Progenitor cell of endocrine pancreas (in vitro differentiated cells): Measurements from ENCODE around the gene ADAM17. TPM values are rescaled to one million over a fixed set of nuclear protein-coding genes. Genes with fewer than 3 reads are reported as not detected.
A peak's percentile ranks its signal among the peaks of the same experiment; 100 is the strongest.
"Not testable (repeated sequence)": the region's sequence is repeated elsewhere in the genome, so short reads cannot be mapped to it uniquely, and the experiment has no call there.

ENCODE experiments used
- DNase-seq: peaks from one replicate; pipeline ENCODE4 v3.0.0; 2021; ENCODE audit warnings: low spot score; ENCODE audit not compliant: unreplicated experiment
- H3K27ac Mint-ChIP-seq: 2 replicates; pipeline ENCODE4 v1.8.0; 2021; ENCODE audit warnings: mild to moderate bottlenecking, moderate library complexity, mixed read lengths
- H3K27me3 Mint-ChIP-seq: 2 replicates; pipeline ENCODE4 v1.8.0; 2021; ENCODE audit warnings: mixed read lengths
- H3K36me3 Mint-ChIP-seq: 2 replicates; pipeline ENCODE4 v1.8.0; 2022; ENCODE audit warnings: mixed read lengths; ENCODE audit not compliant: insufficient read depth
- H3K4me1 Mint-ChIP-seq: 2 replicates; pipeline ENCODE4 v1.8.0; 2021; ENCODE audit warnings: low read depth, mixed read lengths
- H3K4me3 Mint-ChIP-seq: 2 replicates; pipeline ENCODE4 v1.8.0; 2021; ENCODE audit warnings: low read depth, mild to moderate bottlenecking, moderate library complexity, mixed read lengths
- H3K9me3 Mint-ChIP-seq: 2 replicates; pipeline ENCODE4 v1.8.0; 2021; ENCODE audit warnings: low read depth, mixed read lengths
- total RNA-seq: library from RNA; stranded (reverse); gene quantifications from 2 replicates; pipeline ENCODE4 v1.2.1, GENCODE V29; 2021
- TF ChIP-seq, protein P1 (sequence below): fragments of 200-600 bp; sonication (generic); IDR thresholded peaks from one replicate; pipeline ENCODE4 v1.5.0; 2021; ENCODE audit warnings: antibody characterized with exemption, mild to moderate bottlenecking; ENCODE audit not compliant: unreplicated experiment

ADAM17 gene
- total RNA-seq, 1 donor from 2014 or later = 53.1 TPM

DNA sequence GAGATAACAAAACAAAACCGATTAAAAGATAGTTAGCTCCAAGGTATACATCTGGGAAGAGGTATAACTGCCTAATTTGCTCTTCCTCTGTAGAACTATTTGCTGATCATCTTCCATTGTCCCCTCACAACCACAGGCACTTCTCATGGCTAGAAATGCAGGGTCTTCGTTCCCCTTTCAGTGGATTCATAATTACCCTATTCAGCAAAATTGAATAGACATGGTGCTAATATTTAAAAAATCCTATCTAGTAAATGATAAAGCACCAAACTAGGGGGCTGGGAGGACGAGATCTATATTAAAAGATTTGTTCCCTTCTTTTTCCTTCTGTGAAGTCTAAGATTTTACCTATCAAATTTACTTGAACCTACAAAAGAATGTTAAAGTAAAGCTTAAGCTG lies 30.8 kb upstream of the ADAM17 start:
- no peaks in the 10 kb centered on the region for H3K9me3 Mint-ChIP-seq
- TF ChIP-seq, protein P1, sequence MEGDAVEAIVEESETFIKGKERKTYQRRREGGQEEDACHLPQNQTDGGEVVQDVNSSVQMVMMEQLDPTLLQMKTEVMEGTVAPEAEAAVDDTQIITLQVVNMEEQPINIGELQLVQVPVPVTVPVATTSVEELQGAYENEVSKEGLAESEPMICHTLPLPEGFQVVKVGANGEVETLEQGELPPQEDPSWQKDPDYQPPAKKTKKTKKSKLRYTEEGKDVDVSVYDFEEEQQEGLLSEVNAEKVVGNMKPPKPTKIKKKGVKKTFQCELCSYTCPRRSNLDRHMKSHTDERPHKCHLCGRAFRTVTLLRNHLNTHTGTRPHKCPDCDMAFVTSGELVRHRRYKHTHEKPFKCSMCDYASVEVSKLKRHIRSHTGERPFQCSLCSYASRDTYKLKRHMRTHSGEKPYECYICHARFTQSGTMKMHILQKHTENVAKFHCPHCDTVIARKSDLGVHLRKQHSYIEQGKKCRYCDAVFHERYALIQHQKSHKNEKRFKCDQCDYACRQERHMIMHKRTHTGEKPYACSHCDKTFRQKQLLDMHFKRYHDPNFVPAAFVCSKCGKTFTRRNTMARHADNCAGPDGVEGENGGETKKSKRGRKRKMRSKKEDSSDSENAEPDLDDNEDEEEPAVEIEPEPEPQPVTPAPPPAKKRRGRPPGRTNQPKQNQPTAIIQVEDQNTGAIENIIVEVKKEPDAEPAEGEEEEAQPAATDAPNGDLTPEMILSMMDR = no peak
- H3K4me1 Mint-ChIP-seq = no peaks in the 10 kb centered on the region
- no peak overlapping the region for H3K27ac Mint-ChIP-seq
- H3K4me3 Mint-ChIP-seq = no peak overlapping the region
- DNase-seq = no peak
- H3K36me3 Mint-ChIP-seq = peaks cover 17% of the 10 kb centered on the region
- no peaks in the 10 kb centered on the region for H3K27me3 Mint-ChIP-seq

DNA sequence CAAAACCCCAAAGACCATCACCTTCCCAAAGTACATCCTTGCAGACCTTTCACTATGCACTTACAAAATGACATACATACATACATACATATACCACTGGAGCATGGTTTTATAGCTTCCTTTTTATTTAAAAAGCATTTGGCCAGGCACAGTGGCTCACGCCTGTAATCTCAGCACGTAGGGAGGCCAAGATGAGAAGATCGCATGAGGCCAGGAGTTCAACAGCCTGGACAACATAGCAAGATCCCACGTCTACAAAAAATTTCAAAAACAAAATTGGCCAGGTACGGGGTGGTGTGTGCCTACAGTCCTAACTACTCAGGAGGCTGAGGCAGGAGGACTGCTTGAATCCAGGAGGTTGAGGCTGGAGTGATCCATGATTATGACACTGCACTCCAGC lies 29.9 kb upstream of the ADAM17 start:
- Mint-ChIP-seq H3K9me3 (no peaks in the 10 kb centered on the region), H3K4me3 (no peak overlapping the region), H3K36me3 (peaks cover 17% of the 10 kb centered on the region), H3K27me3 (no peaks in the 10 kb centered on the region), H3K27ac (no peak overlapping the region), H3K4me1 (no peaks in the 10 kb centered on the region)
- TF ChIP-seq, protein P1 = no peak
- DNase-seq = no peak

GRCh38 chr2:9584902-9585301 lies 29.3 kb upstream of the ADAM17 start:
- not testable (repeated sequence) for H3K9me3 Mint-ChIP-seq, H3K4me1 Mint-ChIP-seq, DNase-seq, H3K27me3 Mint-ChIP-seq, H3K27ac Mint-ChIP-seq, H3K4me3 Mint-ChIP-seq
- peaks cover 18% of the 10 kb centered on the region for H3K36me3 Mint-ChIP-seq

GRCh38 chr2:9582624-9583023 lies 27.0 kb upstream of the ADAM17 start:
- Mint-ChIP-seq H3K9me3 (no peaks in the 10 kb centered on the region), H3K4me1 (peaks cover 1% of the 10 kb centered on the region), H3K27me3 (no peaks in the 10 kb centered on the region), H3K4me3 (no peak overlapping the region), H3K27ac (no peak overlapping the region), H3K36me3 (peaks cover 13% of the 10 kb centered on the region)
- TF ChIP-seq, protein P1 = no peak
- no peak for DNase-seq

GRCh38 chr2:9578467-9579235 lies 23.0 kb upstream of the ADAM17 start:
- no peak for DNase-seq
- Mint-ChIP-seq H3K27ac (peak overlapping the region; percentile 45), H3K27me3 (no peaks in the 10 kb centered on the region), H3K4me1 (peaks cover 4% of the 10 kb centered on the region), H3K9me3 (no peaks in the 10 kb centered on the region), H3K36me3 (peaks cover 6% of the 10 kb centered on the region), H3K4me3 (no peak overlapping the region)
- TF ChIP-seq, protein P1 = no peak

DNA sequence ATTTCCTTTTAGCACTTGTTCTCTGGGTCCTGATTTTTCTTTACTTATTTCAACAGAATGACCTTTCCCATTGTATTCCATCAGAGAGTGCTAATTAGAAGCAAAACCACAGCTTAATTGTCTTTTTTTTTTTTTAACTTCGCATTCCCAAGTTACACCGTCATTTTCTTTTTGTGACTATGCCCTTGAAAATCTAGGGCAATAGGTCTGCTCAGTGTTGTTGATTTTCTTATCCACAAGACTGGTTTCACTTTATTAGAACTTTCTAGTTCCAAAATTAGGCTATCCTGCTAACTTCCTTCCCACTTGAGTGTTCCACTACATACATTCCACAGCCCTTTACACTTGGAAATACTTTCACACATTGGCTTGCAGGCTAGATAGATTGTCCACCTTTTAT lies 18.7 kb upstream of the ADAM17 start:
- H3K27ac Mint-ChIP-seq = peak overlapping the region; percentile 10
- H3K4me3 Mint-ChIP-seq = no peak overlapping the region
- no peaks in the 10 kb centered on the region for H3K36me3 Mint-ChIP-seq
- no peaks in the 10 kb centered on the region for H3K27me3 Mint-ChIP-seq
- H3K4me1 Mint-ChIP-seq = peaks cover 4% of the 10 kb centered on the region
- DNase-seq = no peak
- TF ChIP-seq, protein P1 = no peak
- H3K9me3 Mint-ChIP-seq = no peaks in the 10 kb centered on the region
